LNCAP (cell line): ENCODE results near the gene CAPN8.

Experiments used
- CTCF ChIP-seq: fragments of 450-650 bp; IDR thresholded peaks from 2 replicates; pipeline ENCODE4 v1.5.1; 2017; ENCODE audit warnings: mild to moderate bottlenecking

Gene CAPN8

DNA sequence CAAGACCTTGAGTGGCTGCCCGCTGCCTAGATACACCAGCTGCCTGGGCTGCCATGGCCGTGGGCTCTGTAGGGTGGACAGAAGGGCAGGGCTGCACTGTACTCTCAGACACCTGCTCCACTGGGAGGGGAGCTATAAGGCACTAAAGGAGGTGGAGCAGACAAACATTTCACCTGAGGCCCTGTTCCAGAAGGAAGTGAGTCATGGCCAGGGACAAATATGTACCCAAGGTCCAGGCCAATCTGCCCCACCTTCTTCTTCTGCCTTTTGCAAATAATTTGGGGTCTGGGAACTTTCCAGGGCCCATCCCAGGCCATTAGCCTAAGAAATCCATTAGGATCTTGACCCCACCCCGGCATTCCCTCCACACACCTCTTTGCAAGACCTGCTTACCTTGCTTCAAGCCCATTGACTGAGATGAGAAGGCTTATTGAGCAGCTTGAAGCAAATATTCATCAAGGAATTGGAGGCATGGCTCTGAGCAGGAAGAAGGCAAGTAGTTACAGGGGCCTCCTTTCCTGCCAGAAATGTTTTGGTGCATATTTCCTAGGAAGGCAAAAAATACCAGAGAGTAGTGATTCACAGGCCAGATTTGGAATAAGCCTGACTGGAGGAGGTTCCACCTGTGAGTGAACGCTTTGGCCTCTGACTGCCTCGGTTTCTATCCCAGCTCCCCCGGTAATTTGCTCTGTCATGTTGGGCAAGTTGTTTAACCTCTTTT is at the start of gene CAPN8:
TSS of gene CAPN8 (minus strand) at position 110 of the 721 bp plus-strand sequence. CDS start at position 55, 55 bp downstream.
- no peak for TF ChIP-seq CTCF

GRCh38 chr1:223714849-223715603 is 49.5 kb upstream of the CAPN8 start:
- TF ChIP-seq CTCF: no peak

DNA sequence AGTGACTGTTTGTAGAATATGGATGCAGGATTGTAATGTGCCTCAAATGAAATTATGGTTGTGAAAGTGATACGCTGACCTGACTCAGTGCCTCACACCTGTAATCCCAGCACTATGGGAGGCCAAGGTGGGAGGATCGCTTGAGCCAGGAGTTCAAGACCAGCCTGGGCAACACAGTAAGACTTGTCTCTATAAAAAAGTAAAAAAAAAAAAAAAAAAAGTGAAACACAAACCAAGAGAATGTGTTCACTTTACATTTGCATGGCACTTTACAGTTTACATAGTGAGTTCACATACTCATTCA is 48.9 kb upstream of the CAPN8 start:
- no peak for TF ChIP-seq CTCF

DNA sequence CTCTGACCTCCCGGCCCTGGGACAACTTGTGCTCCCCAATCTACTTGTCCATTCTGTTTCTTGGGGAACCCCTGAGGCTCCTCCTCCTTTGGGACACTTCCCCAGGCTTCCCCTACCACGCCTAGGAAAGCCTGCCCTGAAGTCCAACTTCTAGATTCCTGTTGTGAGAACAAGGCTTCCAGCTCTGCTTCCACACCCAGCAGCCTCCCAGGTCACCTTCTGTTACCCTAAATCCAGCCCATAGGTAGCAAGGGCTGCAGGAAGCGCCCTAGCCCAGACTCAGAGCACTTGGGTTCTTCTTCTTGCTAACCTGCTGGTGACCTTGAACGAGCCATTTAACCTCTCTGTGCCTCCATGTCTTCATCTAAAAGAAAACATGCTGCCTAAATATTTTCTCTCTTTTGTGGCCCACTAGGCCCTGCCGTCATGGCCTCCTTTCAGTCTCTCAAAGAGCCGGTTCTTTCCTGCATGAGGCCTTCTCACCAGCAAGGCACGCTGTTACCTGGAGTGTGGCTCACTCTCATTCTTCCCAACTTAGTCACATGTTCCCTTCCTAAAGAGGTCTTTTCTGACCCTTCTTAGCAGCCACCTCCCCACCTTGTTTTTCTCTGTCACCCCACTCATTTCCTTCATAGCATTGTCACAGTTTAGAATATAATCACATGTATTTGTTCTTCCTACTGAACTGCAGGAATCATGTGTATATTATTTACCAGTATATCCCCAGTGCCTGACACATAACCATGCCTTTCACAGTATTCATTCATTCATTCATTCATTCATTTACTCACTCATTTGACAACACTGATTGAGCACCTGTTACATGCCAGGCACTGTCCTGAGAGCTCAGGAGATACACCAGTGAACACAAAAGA is 48.3 kb upstream of the CAPN8 start:
- no peak for TF ChIP-seq CTCF

DNA sequence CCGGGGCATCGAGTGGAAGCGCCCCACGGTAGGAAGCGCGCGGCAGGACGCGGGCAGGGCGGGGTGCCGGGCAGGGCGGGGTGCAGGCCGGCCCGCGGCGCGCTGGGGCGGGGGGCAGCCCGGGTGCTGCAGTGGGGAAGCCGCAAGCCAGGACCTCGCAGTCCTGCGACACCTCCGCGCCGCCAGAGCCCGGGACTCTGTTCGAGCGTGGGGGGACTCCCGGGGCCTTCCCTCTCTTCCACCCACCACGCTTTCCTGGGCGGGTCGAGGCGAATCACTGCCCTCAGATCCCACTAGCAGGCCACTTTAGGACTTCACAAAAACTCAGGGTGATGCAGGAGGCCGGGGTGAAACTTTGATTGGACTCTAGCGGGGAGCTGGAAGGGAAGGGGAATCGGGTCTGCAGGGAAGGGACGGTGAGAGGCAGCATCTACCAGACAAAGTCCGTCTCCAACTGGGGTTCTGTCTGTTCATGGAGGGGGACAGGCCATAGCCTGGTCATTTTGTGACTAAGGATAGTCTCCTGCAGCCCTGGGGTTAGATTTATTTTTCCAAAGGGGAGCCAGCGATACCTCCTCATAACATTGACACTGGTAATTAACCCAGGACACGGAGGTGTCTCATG is 47.5 kb upstream of the CAPN8 start:
- no peak for TF ChIP-seq CTCF

DNA sequence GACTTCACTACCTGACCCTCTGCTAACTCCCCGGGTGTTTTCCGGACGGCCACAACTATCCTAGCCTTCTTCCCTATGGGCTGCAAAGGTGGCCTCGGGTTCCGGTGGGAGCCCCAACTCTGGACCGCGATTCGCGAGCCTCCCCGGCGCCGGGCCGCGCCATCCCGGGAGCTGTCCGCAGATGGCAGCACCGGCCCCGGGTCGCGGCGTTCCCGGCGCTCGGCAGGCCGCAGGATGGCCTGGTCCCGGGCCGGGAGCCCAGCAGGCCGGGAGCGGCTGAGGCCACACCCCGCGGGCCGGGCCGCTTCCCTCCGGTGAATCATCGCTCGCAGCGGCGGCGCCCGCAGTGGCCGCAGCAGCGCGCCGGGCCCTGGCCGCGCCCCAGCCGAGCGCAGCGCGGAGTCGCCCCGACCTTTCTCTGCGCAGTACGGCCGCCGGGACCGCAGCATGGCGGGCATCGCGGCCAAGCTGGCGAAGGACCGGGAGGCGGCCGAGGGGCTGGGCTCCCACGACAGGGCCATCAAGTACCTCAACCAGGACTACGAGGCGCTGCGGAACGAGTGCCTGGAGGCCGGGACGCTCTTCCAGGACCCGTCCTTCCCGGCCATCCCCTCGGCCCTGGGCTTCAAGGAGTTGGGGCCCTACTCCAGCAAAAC is 46.8 kb upstream of the CAPN8 start, which contains the start of gene CAPN2:
TSS of gene CAPN2 (plus strand) at position 346 of the 656 bp plus-strand sequence. CDS start at position 448, 102 bp downstream.
- peak; percentile 92 for TF ChIP-seq CTCF
